Measurements from ENCODE around the gene MMP28. TPM values are rescaled to one million over a fixed set of nuclear protein-coding genes. Genes with fewer than 3 reads are reported as not detected.
A peak's percentile ranks its signal among the peaks of the same experiment; 100 is the strongest.

MMP28 gene
- total RNA-seq, 2 donors from 2014 or later: 8.3 to 15.2 TPM

DNA sequence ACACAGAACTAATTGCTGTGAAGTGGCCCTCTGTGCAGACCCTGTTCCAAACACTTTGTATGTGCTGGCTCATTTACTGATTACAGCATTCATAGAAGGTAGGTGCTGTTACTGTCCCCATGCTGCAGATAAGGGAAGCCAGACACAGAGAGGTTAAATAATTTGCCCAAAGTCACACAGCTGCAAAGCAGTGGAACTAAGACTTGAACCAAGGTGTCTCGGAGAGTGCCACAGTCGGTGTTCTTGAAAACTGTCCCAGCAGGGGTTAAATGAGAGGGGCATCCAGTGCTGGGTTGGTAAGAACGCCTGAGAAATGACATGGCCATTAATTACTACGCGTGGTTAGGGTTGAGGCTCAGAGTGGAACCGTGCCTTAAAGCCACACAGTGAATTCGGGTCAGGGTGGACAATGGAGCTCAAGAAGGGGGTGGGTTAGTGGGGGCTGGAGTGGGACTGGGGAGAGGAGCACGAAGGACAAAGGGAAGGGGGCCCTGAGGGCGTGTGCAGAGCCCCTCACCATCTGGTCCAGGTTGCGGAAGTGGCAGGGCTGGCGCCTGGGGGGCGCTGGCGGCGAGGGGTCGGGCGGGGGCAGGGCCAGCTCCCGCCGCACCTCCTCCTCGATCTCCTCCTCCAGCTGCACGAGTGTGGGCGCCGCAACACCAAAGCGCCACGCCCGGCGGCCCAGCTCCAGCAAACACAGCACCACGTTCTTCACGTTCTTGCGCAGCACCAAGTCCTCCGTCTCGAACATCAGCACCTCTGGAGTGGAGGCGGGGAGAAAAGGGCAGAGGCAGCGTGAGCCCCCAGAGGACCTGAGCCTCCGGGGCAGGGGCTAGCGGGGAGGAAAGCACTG is 45.7 kb downstream of the MMP28 start:
- peaks cover 0 to 5% of the 10 kb centered on the region in 2 donors for H3K27me3 ChIP-seq
- DNase-seq (no peak), ATAC-seq (no peak)
- intact Hi-C loops (cut with DNase I): loop anchor here (5.0 to 10.0 kb wide), 2 partner anchors 137 to 435 kb away; no protein-coding TSS in a partner anchor
- H3K4me3 ChIP-seq: no peak overlapping the region
- H3K36me3 ChIP-seq (replicated peaks in 1 of 2; ENCODE audit: insufficient read depth in 1 of 2, low read depth in 2 of 2): no peaks in the 10 kb centered on the region
- no peak overlapping the region for H3K27ac ChIP-seq
- peaks cover 14% of the 10 kb centered on the region for H3K4me1 ChIP-seq
- TF ChIP-seq, protein P1, sequence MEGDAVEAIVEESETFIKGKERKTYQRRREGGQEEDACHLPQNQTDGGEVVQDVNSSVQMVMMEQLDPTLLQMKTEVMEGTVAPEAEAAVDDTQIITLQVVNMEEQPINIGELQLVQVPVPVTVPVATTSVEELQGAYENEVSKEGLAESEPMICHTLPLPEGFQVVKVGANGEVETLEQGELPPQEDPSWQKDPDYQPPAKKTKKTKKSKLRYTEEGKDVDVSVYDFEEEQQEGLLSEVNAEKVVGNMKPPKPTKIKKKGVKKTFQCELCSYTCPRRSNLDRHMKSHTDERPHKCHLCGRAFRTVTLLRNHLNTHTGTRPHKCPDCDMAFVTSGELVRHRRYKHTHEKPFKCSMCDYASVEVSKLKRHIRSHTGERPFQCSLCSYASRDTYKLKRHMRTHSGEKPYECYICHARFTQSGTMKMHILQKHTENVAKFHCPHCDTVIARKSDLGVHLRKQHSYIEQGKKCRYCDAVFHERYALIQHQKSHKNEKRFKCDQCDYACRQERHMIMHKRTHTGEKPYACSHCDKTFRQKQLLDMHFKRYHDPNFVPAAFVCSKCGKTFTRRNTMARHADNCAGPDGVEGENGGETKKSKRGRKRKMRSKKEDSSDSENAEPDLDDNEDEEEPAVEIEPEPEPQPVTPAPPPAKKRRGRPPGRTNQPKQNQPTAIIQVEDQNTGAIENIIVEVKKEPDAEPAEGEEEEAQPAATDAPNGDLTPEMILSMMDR (IDR thresholded peaks at IDR 0.05): no peak
- no peak for TF ChIP-seq POLR2A (IDR thresholded peaks at IDR 0.05)
- 11 to 15% methylated on average over 14 to 35 of the region's 35 CpGs for WGBS, 2 donors
- no peaks in the 10 kb centered on the region for H3K9me3 ChIP-seq

DNA sequence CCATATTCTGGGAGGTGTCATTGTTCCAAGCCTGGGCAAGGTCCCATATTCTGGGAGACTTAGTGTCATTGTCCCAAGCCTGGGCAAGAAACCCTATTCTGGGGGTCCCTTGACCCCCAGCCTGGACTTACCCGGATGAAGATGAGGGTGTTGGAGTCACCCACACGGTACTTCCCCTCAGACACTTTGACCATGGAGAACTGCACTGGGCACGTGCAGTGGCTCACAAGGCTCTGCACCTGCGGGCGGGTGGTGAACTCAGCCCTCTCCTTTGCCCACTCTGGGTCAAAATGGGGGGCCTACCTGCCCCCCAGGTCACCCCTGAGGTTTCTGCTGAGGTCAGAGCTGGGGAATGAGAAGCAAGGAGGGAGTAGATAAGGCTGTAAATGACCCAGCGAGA is 46.5 kb downstream of the MMP28 start:
- ATAC-seq (no peak), DNase-seq (no peak)
- no peaks in the 10 kb centered on the region for H3K36me3 ChIP-seq (replicated peaks in 1 of 2; ENCODE audit: insufficient read depth in 1 of 2, low read depth in 2 of 2)
- H3K27me3 ChIP-seq: peaks cover 0 to 5% of the 10 kb centered on the region in 2 donors
- no peaks in the 10 kb centered on the region for H3K9me3 ChIP-seq
- 69 to 82% methylated on average over 1 to 6 of the region's 6 CpGs for WGBS, 2 donors
- no peak overlapping the region for H3K27ac ChIP-seq
- H3K4me1 ChIP-seq: peaks cover 14% of the 10 kb centered on the region
- intact Hi-C loops (cut with DNase I): loop anchor here (5.0 to 10.0 kb wide), 2 partner anchors 137 to 434 kb away; no protein-coding TSS in a partner anchor
- TF ChIP-seq, protein P1 (IDR thresholded peaks at IDR 0.05): no peak
- TF ChIP-seq POLR2A (IDR thresholded peaks at IDR 0.05): no peak
- H3K4me3 ChIP-seq: no peak overlapping the region

DNA sequence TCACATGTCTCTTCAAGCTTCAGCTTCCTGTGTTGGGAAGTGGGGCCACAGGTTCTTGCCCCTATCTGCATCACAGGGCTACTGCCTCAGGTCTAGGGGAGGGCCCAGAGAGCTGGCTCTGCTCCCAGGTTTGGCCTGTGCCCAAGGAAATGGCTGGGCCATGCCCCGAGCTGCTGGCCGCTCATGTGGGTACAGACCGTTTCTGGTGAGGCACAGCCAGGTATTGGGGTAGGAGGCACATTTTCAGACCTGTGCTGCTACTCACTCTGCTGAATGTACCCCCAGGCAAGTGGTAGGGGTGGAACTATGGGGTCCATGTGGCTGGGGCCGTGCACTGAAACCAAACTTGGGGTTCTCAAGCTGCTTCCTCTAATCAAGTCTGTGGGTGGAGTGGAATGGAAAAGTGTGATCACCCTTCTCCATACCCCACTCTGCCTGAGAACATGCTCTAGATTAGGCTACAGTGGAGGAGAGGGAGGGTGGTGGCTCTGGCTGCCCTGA is 47.0 kb downstream of the MMP28 start:
- peak; percentile 35 to 62 (median 51) for DNase-seq
- 17 to 29% methylated on average over 1 to 4 of the region's 4 CpGs for WGBS, 2 donors
- Histone ChIP-seq H3K27ac (no peak overlapping the region), H3K4me3 (no peak overlapping the region), H3K9me3 (no peaks in the 10 kb centered on the region), H3K27me3 (peaks cover 0 to 5% of the 10 kb centered on the region in 2 donors), H3K4me1 (peaks cover 14% of the 10 kb centered on the region), H3K36me3 (replicated peaks in 1 of 2; ENCODE audit: insufficient read depth in 1 of 2, low read depth in 2 of 2) (no peaks in the 10 kb centered on the region)
- intact Hi-C loops (cut with DNase I): loop anchor here (5.0 to 10.0 kb wide), 2 partner anchors 136 to 434 kb away; no protein-coding TSS in a partner anchor
- no peak for TF ChIP-seq POLR2A (IDR thresholded peaks at IDR 0.05)
- TF ChIP-seq, protein P1 (IDR thresholded peaks at IDR 0.05): no peak
- peak; percentile 23 for ATAC-seq

DNA sequence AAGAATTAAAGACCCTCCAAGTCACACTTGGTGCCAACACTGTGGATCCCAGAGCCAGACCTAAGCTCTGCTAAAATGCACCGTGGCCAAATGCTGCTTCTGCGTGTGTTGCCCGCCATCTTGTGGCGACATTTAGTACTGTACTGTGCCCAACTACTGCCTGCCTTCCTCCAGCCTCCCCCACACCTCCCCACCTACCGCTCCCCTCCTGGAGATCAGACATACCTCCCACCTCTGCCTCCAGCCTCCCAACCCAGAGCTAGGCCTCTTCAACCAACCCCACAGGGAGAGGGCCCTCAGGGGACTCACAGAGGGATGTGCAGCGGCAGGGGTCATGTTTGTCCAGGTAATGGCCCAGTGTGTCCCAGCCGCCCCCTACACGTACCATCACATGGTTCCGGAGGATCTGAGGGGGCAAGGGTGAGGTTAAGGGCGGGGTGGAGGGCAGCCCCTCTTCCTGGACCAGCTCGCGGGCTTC is 47.9 kb downstream of the MMP28 start:
- no peak for TF ChIP-seq POLR2A (IDR thresholded peaks at IDR 0.05)
- TF ChIP-seq, protein P1 (IDR thresholded peaks at IDR 0.05): peak; percentile 83 to 98 (median 90)
- ATAC-seq: peak; percentile 86
- peaks cover 0 to 5% of the 10 kb centered on the region in 2 donors for H3K27me3 ChIP-seq
- H3K36me3 ChIP-seq (replicated peaks in 1 of 2; ENCODE audit: insufficient read depth in 1 of 2, low read depth in 2 of 2): no peaks in the 10 kb centered on the region
- H3K27ac ChIP-seq: no peak overlapping the region
- DNase-seq: peak; percentile 83 to 89 (median 84)
- intact Hi-C loops (cut with DNase I): loop anchor here (5.0 to 10.0 kb wide), 2 partner anchors 135 to 433 kb away; no protein-coding TSS in a partner anchor
- no peaks in the 10 kb centered on the region for H3K9me3 ChIP-seq
- WGBS, 2 donors: 17 to 19% methylated on average over 11 to 12 of the region's 12 CpGs
- peaks cover 10% of the 10 kb centered on the region for H3K4me1 ChIP-seq
- no peak overlapping the region for H3K4me3 ChIP-seq

Measured in body of pancreas (tissue), 4 donors.